NCI-H2081 treated with DMSO at 0.1 percent for 48 hours (cell line): ENCODE measurements around the gene PTGR3.

ENCODE experiments used
- DNase-seq: peaks from one replicate; lab custom pipeline; 2025; lab: John Stamatoyannopoulos, UW

PTGR3 gene

GRCh38 chr18:75214766-75215510, 6.0 kb upstream of the PTGR3 start:
- peak; percentile 18 for DNase-seq

- no peak for DNase-seq
These were observed 5.4 kb upstream of the PTGR3 start for GRCh38 chr18:75214332-75214690.

GRCh38 chr18:75213611-75214331, 4.8 kb upstream of the PTGR3 start:
- peak; percentile 69 for DNase-seq

- DNase-seq, result no peak
These were observed 3.8 kb upstream of the PTGR3 start for GRCh38 chr18:75212751-75213090.

- no peak for DNase-seq
These were observed 3.2 kb upstream of the PTGR3 start for GRCh38 chr18:75211953-75212750.

- no peak for DNase-seq
These were observed 2.6 kb upstream of the PTGR3 start for GRCh38 chr18:75211626-75211952.

GRCh38 chr18:75211002-75211621, 2.2 kb upstream of the PTGR3 start:
- no peak for DNase-seq

- peak; percentile 89 for DNase-seq
These were observed 1.5 kb upstream of the PTGR3 start, which contains the start of gene TSHZ1 for GRCh38 chr18:75210274-75211001. TSS of gene TSHZ1 (plus strand) at chr18:75210797. CDS start at chr18:75211877, 1,080 bp downstream.

GRCh38 chr18:75209951-75210258, 966 bp upstream of the PTGR3 start:
- no peak for DNase-seq

GRCh38 chr18:75208836-75209128, 157 bp downstream of the PTGR3 start:
- no peak for DNase-seq

- no peak for DNase-seq
These were observed 644 bp downstream of the PTGR3 start for GRCh38 chr18:75208155-75208835.

- DNase-seq, result no peak
These were observed 1.4 kb downstream of the PTGR3 start for GRCh38 chr18:75207310-75208154.

- no peak for DNase-seq
These were observed 2.3 kb downstream of the PTGR3 start for GRCh38 chr18:75206452-75207309.

GRCh38 chr18:75205514-75206132, 3.3 kb downstream of the PTGR3 start:
- no peak for DNase-seq

- no peak for DNase-seq
These were observed 4.0 kb downstream of the PTGR3 start for GRCh38 chr18:75204732-75205513.

GRCh38 chr18:75204269-75204731, 4.6 kb downstream of the PTGR3 start:
- DNase-seq, result no peak

GRCh38 chr18:75203416-75204268, 5.3 kb downstream of the PTGR3 start:
- DNase-seq, result no peak
